ENCODE data around the gene UNC13D. TPM values are rescaled to one million over a fixed set of nuclear protein-coding genes. Genes with fewer than 3 reads are reported as not detected.

UNC13D gene
- total and polyA plus RNA-seq, 9 of the 15 experiments (the other 6 are each of a cell fraction or from before 2014, with no cell fraction given), result 0.86 to 244 (median 69.2) TPM

DNA sequence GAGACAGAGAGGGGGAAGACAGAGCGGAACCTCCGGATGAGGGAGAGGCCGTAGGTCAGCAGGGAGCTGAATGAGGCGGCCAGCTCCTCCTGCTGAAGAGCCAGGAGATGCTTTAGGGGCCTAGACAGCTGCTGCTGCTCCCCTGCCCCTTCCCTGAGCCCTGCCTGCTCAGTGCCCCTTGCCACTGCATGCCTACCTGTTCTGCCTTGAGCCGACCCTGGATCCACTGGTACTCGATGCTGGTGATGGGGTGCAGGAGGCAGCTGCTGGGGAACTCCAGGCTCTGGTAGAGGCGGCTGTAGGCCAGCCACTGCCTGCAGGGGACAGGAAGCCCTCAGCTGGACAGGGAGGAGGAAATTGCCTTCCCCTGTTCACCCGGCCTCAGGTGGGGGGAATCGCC, 7.6 kb downstream of the UNC13D start:
- no peak for FAIRE-seq
- Histone ChIP-seq H3K36me3 (ENCODE audit: control insufficient read depth, insufficient read depth, low read length) (peaks cover 85% of the 10 kb centered on the region; the same call in 2 of the 3 replicates), H3K9me3 (replicated peaks; ENCODE audit: control insufficient read depth, insufficient read depth, low read depth, low read length) (no peaks in the 10 kb centered on the region), H3K4me2 (ENCODE audit: insufficient read depth, low read length) (no peak overlapping the region), H2AFZ (ENCODE audit: low read depth, low read length) (no peak overlapping the region), H3K4me1 (replicated peaks in 1 of 2; ENCODE audit: control insufficient read depth in 2 of 2, insufficient read depth in 2 of 2, low read length in 2 of 2) (peaks cover 0 to 52% of the 10 kb centered on the region in 2 experiments; a peak in 3 of 5 replicates), H3K27me3 (ENCODE audit: control insufficient read depth in 2 of 2, insufficient read depth in 2 of 2, low read length in 2 of 2) (no peaks in the 10 kb centered on the region), H3K4me3 (no peak overlapping the region), H3K27ac (ENCODE audit: extremely low read depth, low read depth, low read length) (no peak overlapping the region), H3K9ac (ENCODE audit: insufficient read depth in 1 of 2, low read depth in 2 of 2, low read length in 2 of 2) (peak overlapping the region in 1 of 2 experiments; percentile 61; a peak in 2 of 4 replicates), H3K9me1 (ENCODE audit: control insufficient read depth, insufficient read depth, low read length) (no peaks in the 10 kb centered on the region), H4K20me1 (replicated peaks; ENCODE audit: control insufficient read depth, insufficient read depth, low read length) (0 out of 2 replicates have a peak, but pooled peaks cover 4% of the 10 kb centered on the region), H3K79me2 (ENCODE audit: control insufficient read depth, insufficient read depth, low read length) (peaks cover 13% of the 10 kb centered on the region)
- in situ Hi-C loops (cut with MboI), result no loop called here
- ChIA-PET POLR2A (interaction anchor here (1.2 to 4.8 kb wide), 5 partner anchors 8 to 60 kb away, joined by 3 to 46 read pairs (median 6); partner anchors contain the start of gene UNC13D), CTCF (ENCODE audit: low intra/inter-chr PET ratio) (no interaction called here)
- WGBS (ENCODE audit: insufficient coverage, low coverage, missing lambda C conversion rate), result 92% methylated on average over 9 of the region's 9 CpGs
- intact Hi-C loops (cut with micrococcal nuclease), result no loop called here
- BruUV-seq (replicated peaks), result no TSS peak
- peak; percentile 46; the same call in 1 of the 2 replicates for TF ChIP-seq POLR2A (conservative IDR thresholded peaks at IDR 0.05)
- peak; percentile 64 for TF ChIP-seq RBFOX2 (IDR thresholded peaks at IDR 0.05; ENCODE audit: low read depth, low read length)
- no peak for TF ChIP-seq ZNF212 (CRISPR knock-in tag; IDR thresholded peaks at IDR 0.05)
- no peak for TF ChIP-seq MXI1 (IDR thresholded peaks at IDR 0.05; ENCODE audit: low read depth, low read length)
- TF ChIP-seq POLR2G (IDR thresholded peaks at IDR 0.05; ENCODE audit: low read depth, low read length), result peak; percentile 55; the same call in 1 of the 2 replicates
- no peak for TF ChIP-seq HDAC6 (IDR thresholded peaks at IDR 0.05; ENCODE audit: low read depth, low read length)
- ATAC-seq, result no peak
- DNase-seq (ENCODE audit: extremely low read depth in 1 of 4, low spot score in 3 of 4), result no peak

DNA sequence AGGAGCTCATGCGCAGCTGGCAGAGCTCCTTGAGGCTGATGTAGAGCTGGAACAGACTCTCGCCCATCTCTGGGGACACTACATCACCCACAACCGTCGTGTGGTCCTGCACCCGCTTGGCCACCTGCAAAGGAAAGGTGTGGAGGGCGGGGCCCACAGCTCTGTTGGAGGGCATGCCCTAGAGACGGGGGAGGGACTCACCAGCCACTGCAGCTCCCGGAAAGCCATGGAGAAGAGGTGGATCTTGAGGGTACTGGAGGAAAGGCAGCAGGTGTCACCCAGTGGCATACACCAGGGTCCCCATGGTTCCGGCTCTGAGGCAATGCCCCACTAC, 8.6 kb downstream of the UNC13D start:
- ChIA-PET CTCF (ENCODE audit: low intra/inter-chr PET ratio) (no interaction called here), POLR2A (interaction anchor here (1.2 to 4.8 kb wide), 5 partner anchors 9 to 61 kb away, joined by 3 to 46 read pairs (median 7); partner anchors contain the start of gene UNC13D)
- DNase-seq (ENCODE audit: extremely low read depth in 1 of 4, low spot score in 3 of 4), result no peak
- Histone ChIP-seq H3K4me3 (no peak overlapping the region), H3K36me3 (ENCODE audit: control insufficient read depth, insufficient read depth, low read length) (peaks cover 90% of the 10 kb centered on the region; the same call in 2 of the 3 replicates), H3K9ac (ENCODE audit: insufficient read depth in 1 of 2, low read depth in 2 of 2, low read length in 2 of 2) (peak overlapping the region in 1 of 2 experiments; percentile 26; a peak in 1 of 4 replicates), H3K27ac (ENCODE audit: extremely low read depth, low read depth, low read length) (no peak overlapping the region), H3K9me1 (ENCODE audit: control insufficient read depth, insufficient read depth, low read length) (no peaks in the 10 kb centered on the region), H3K4me1 (replicated peaks in 1 of 2; ENCODE audit: control insufficient read depth in 2 of 2, insufficient read depth in 2 of 2, low read length in 2 of 2) (peaks cover 0 to 54% of the 10 kb centered on the region in 2 experiments; a peak in 3 of 5 replicates), H3K4me2 (ENCODE audit: insufficient read depth, low read length) (no peak overlapping the region), H4K20me1 (replicated peaks; ENCODE audit: control insufficient read depth, insufficient read depth, low read length) (0 out of 2 replicates have a peak, but pooled peaks cover 4% of the 10 kb centered on the region), H3K27me3 (ENCODE audit: control insufficient read depth in 2 of 2, insufficient read depth in 2 of 2, low read length in 2 of 2) (no peaks in the 10 kb centered on the region), H2AFZ (ENCODE audit: low read depth, low read length) (no peak overlapping the region), H3K79me2 (ENCODE audit: control insufficient read depth, insufficient read depth, low read length) (peaks cover 10% of the 10 kb centered on the region), H3K9me3 (replicated peaks; ENCODE audit: control insufficient read depth, insufficient read depth, low read depth, low read length) (no peaks in the 10 kb centered on the region)
- TF ChIP-seq RBFOX2 (IDR thresholded peaks at IDR 0.05; ENCODE audit: low read depth, low read length) (peak; percentile 20), POLR2G (IDR thresholded peaks at IDR 0.05; ENCODE audit: low read depth, low read length) (peak; percentile 60; the same call in 1 of the 2 replicates), TCF7L2 (IDR thresholded peaks at IDR 0.05; ENCODE audit: low read depth, low read length) (no peak)
- no peak for FAIRE-seq
- intact Hi-C loops (cut with micrococcal nuclease) (no loop called here), in situ Hi-C loops (cut with MboI) (no loop called here)
- no peak for ATAC-seq
- 91% methylated on average over 9 of the region's 9 CpGs for WGBS (ENCODE audit: insufficient coverage, low coverage, missing lambda C conversion rate)
- BruUV-seq (replicated peaks), result no TSS peak
